Endodermal cell (in vitro differentiated cells): ENCODE measurements around the gene SLC46A1. TPM values are rescaled to one million over a fixed set of nuclear protein-coding genes. Genes with fewer than 3 reads are reported as not detected.

Experiments
- DNase-seq: peaks from one replicate; pipeline ENCODE4 v3.0.0-alpha.2; 2017
- H3K27ac ChIP-seq: 2 replicates; pipeline ENCODE4 v1.5.1; 2013; ENCODE audit warnings: mild to moderate bottlenecking, low read depth, low read length, moderate library complexity
- H3K27me3 ChIP-seq: 2 replicates; pipeline ENCODE4 v1.6.1; 2013; ENCODE audit warnings: mild to moderate bottlenecking, low read length, moderate library complexity; ENCODE audit not compliant: insufficient read depth, control insufficient read depth, poor library complexity, severe bottlenecking
- H3K36me3 ChIP-seq: 2 replicates; pipeline ENCODE4 v1.7.0; 2013; ENCODE audit warnings: mild to moderate bottlenecking, low read length, moderate library complexity; ENCODE audit not compliant: control insufficient read depth, insufficient read depth
- H3K4me1 ChIP-seq: one replicate; pipeline ENCODE4 v1.7.0; 2013; ENCODE audit warnings: low read length; ENCODE audit not compliant: control insufficient read depth, insufficient read depth
- H3K4me3 ChIP-seq: 2 replicates; pipeline ENCODE4 v1.5.1; 2013; ENCODE audit warnings: mild to moderate bottlenecking, low read length, moderate library complexity
- H3K9ac ChIP-seq: 2 replicates; pipeline ENCODE4 v1.6.1; 2013; ENCODE audit warnings: mild to moderate bottlenecking, low read length, moderate library complexity; ENCODE audit not compliant: poor library complexity, severe bottlenecking; ENCODE audit errors: extremely low read depth
- H3K9me3 ChIP-seq: 2 replicates; pipeline ENCODE4 v1.6.1; 2013; ENCODE audit warnings: mild to moderate bottlenecking, low read length, moderate library complexity; ENCODE audit not compliant: control insufficient read depth
- H3K27ac Mint-ChIP-seq: 2 replicates; pipeline ENCODE4 v1.8.0; 2020; ENCODE audit warnings: mixed read lengths
- H3K27me3 Mint-ChIP-seq: 2 replicates; pipeline ENCODE4 v1.8.0; 2021; ENCODE audit warnings: mild to moderate bottlenecking, mixed read lengths; ENCODE audit not compliant: insufficient read depth
- H3K36me3 Mint-ChIP-seq: 2 replicates; pipeline ENCODE4 v1.8.0; 2020; ENCODE audit warnings: low read depth, mixed read lengths
- H3K4me1 Mint-ChIP-seq: 2 replicates; pipeline ENCODE4 v1.8.0; 2020; ENCODE audit warnings: mixed read lengths
- H3K4me3 Mint-ChIP-seq: 2 replicates; pipeline ENCODE4 v1.8.0; 2020; ENCODE audit warnings: mild to moderate bottlenecking, moderate library complexity, mixed read lengths
- H3K9me3 Mint-ChIP-seq: 2 replicates; pipeline ENCODE4 v1.8.0; 2020; ENCODE audit warnings: mild to moderate bottlenecking, mixed read lengths
- WGBS, 2 experiments: methylation state at CpG; one replicate each; pipeline versions ENCODE4 v1.1.5 to v1.1.7; 2013; ENCODE audit warnings: missing lambda C conversion rate in 2 of 2, mixed read lengths in 1 of 2; ENCODE audit not compliant: insufficient coverage in 1 of 2, insufficient read length in 1 of 2; 5-methylcytosine and 5-hydroxymethylcytosine counted together
- total RNA-seq, 2 donors: library from RNA; stranded (reverse); fragmentation: NEBNext Ultra II Directional in 1 of 2; extraction: Animal tissue kit (Norgen Biotek cat#: 25700) in 1 of 2; gene quantifications; 2 replicates in 1 of 2; 3 replicates in 1 of 2; pipeline ENCODE4 v1.2.1, GENCODE V29; 2021
- TF ChIP-seq, protein P1 (sequence below): fragments of 200-600 bp; sonication (generic); conservative IDR thresholded peaks from 2 replicates; pipeline ENCODE4 v1.5.0; 2021; ENCODE audit warnings: antibody characterized with exemption, mild to moderate bottlenecking

Gene SLC46A1
- total RNA-seq, 2 donors from 2014 or later: 6.9 to 10.9 TPM

DNA sequence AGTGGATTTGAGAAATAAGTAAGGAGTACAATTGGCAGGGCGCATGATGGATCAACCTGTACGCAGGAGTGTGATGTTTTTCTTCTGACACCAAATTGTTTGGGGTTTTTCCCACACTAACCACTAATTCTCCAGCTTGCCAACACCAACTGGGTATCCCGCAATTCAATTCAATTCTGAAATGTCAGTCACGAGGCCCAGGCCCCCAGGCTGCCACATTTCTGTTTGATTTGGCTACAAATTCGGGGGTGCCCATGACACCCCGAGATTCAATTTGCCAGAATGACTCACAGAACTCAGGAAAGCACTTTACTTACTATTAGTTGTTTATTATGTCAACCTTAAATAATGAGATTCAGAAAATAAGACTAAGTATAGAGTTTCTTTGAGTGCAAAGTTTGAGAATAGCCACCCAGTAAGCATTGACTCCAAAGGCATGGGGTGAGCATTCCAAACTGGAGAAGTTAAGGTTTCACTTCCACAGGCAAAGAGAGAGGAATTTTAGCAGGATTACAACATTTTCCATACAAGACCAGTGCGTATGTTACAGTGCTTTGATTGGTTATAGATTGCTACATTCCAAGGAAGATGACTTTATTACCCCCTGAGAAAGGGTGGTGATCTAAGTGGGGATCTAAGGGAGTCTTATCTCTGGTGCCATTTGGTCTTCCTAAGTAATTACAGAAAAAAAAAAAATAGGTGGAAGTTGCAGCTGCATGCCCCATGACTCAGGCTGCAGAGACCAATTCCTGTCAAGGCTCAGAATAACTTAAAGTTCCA, 11.5 kb downstream of the SLC46A1 start:
- WGBS, 2 experiments: 85% methylated on average over 7 of the region's 7 CpGs; no CpG with 5 or more reads in 1 of the 2 experiments
- no peaks in the 10 kb centered on the region for H3K27me3 ChIP-seq
- H3K4me3 ChIP-seq: no peak overlapping the region
- TF ChIP-seq, protein P1, sequence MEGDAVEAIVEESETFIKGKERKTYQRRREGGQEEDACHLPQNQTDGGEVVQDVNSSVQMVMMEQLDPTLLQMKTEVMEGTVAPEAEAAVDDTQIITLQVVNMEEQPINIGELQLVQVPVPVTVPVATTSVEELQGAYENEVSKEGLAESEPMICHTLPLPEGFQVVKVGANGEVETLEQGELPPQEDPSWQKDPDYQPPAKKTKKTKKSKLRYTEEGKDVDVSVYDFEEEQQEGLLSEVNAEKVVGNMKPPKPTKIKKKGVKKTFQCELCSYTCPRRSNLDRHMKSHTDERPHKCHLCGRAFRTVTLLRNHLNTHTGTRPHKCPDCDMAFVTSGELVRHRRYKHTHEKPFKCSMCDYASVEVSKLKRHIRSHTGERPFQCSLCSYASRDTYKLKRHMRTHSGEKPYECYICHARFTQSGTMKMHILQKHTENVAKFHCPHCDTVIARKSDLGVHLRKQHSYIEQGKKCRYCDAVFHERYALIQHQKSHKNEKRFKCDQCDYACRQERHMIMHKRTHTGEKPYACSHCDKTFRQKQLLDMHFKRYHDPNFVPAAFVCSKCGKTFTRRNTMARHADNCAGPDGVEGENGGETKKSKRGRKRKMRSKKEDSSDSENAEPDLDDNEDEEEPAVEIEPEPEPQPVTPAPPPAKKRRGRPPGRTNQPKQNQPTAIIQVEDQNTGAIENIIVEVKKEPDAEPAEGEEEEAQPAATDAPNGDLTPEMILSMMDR: no peak
- Mint-ChIP-seq H3K27ac (no peak overlapping the region), H3K9me3 (no peaks in the 10 kb centered on the region), H3K4me1 (peaks cover 15% of the 10 kb centered on the region), H3K4me3 (no peak overlapping the region), H3K27me3 (no peaks in the 10 kb centered on the region), H3K36me3 (peaks cover 6% of the 10 kb centered on the region)
- H3K9me3 ChIP-seq: no peaks in the 10 kb centered on the region
- H3K4me1 ChIP-seq: no peaks in the 10 kb centered on the region
- H3K36me3 ChIP-seq: no peaks in the 10 kb centered on the region
- no peak overlapping the region for H3K27ac ChIP-seq
- no peak overlapping the region for H3K9ac ChIP-seq
- no peak for DNase-seq

DNA sequence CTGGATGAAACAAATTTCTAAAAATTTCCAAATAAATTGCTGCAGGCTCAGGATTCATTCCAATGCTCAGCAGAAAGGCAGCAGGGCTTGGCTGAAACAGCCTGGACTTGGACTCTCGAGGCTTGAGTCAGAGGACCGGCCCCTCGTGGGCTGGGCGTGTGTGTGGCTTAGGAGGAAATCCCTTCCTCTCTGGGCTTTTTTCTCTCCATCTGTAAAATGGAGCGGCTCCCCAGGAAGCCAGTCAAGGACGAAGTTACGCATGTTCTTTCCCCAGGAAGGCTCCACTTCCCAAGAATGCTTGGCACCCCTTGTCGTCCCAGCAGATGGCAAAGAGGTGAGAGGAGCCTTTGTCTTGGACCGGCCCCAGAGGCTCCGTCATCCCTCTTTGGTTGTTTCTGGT, 13.5 kb downstream of the SLC46A1 start:
- H3K27ac ChIP-seq: no peak overlapping the region
- H3K4me1 ChIP-seq: no peaks in the 10 kb centered on the region
- H3K9ac ChIP-seq: no peak overlapping the region
- 74 to 75% methylated on average over 3 to 10 of the region's 10 CpGs for WGBS, 2 experiments
- no peak overlapping the region for H3K4me3 Mint-ChIP-seq
- no peaks in the 10 kb centered on the region for H3K9me3 ChIP-seq
- no peak overlapping the region for H3K27ac Mint-ChIP-seq
- H3K27me3 ChIP-seq: no peaks in the 10 kb centered on the region
- DNase-seq: no peak
- H3K36me3 Mint-ChIP-seq: no peaks in the 10 kb centered on the region
- H3K36me3 ChIP-seq: no peaks in the 10 kb centered on the region
- H3K4me1 Mint-ChIP-seq: peaks cover 15% of the 10 kb centered on the region
- TF ChIP-seq, protein P1: no peak
- H3K27me3 Mint-ChIP-seq: peaks cover 4% of the 10 kb centered on the region
- H3K4me3 ChIP-seq: no peak overlapping the region
- no peaks in the 10 kb centered on the region for H3K9me3 Mint-ChIP-seq

DNA sequence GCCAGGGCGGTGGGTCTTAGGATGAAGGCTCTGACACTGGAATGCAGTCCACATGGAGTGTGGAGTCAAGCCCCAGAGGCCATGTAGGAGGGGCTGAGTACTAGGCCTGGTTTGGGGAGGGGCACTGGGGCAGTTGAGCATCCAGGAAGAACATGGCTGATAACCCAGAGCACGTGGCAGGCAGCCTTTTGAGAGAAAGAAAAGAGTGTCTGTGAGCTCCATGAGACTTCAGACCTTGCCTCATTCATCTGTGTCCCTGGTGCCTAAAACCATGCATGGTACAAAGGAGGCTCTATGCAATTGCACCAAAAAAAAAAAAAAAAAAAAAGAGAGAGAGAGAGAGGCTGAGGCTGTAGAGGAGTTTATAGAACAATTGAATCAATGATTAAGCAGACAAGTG, 14.6 kb downstream of the SLC46A1 start:
- Histone ChIP-seq H3K4me3 (no peak overlapping the region), H3K4me1 (no peaks in the 10 kb centered on the region), H3K9me3 (no peaks in the 10 kb centered on the region), H3K9ac (no peak overlapping the region), H3K36me3 (no peaks in the 10 kb centered on the region), H3K27ac (no peak overlapping the region), H3K27me3 (peaks cover 7% of the 10 kb centered on the region)
- H3K4me3 Mint-ChIP-seq: no peak overlapping the region
- H3K36me3 Mint-ChIP-seq: no peaks in the 10 kb centered on the region
- H3K27me3 Mint-ChIP-seq: peaks cover 12% of the 10 kb centered on the region
- H3K9me3 Mint-ChIP-seq: no peaks in the 10 kb centered on the region
- H3K4me1 Mint-ChIP-seq: peaks cover 15% of the 10 kb centered on the region
- no peak for DNase-seq
- H3K27ac Mint-ChIP-seq: no peak overlapping the region
- WGBS, 2 experiments: 68 to 84% methylated on average over 2 of the region's 2 CpGs
- TF ChIP-seq, protein P1: no peak
